H1 (cell line): Measurements from ENCODE around the gene POLL.

Experiments used
- CHD1 ChIP-seq: IDR thresholded peaks from 2 replicates; pipeline ENCODE4 v1.6.1; 2012; ENCODE audit warnings: low read depth, low read length, improper control_type of control experiment
- CTCF ChIP-seq, 3 experiments: IDR thresholded peaks; 1 replicate in 2 of 3; 2 replicates in 1 of 3; pipeline versions ENCODE4 v1.5.1 to v1.6.1; 2011; ENCODE audit warnings: low read length in 3 of 3, mild to moderate bottlenecking in 3 of 3, inconsistent platforms in 2 of 3, low read depth in 1 of 3, moderate library complexity in 1 of 3; ENCODE audit not compliant: insufficient read depth in 1 of 3; ENCODE audit errors: control extremely low read depth in 1 of 3
- SIN3A ChIP-seq, 2 experiments: IDR thresholded peaks in 1 of 2; conservative IDR thresholded peaks in 1 of 2; 2 replicates each; pipeline ENCODE4 v1.6.1; 2011 to 2012; ENCODE audit warnings: low read length in 2 of 2, improper control_type of control experiment in 1 of 2, low read depth in 1 of 2, mild to moderate bottlenecking in 1 of 2
- TAF7 ChIP-seq: optimal IDR thresholded peaks from 2 replicates; pipeline ENCODE3; 2011; ENCODE audit warnings: low read depth, mild to moderate bottlenecking, inconsistent platforms, low read length, moderate library complexity, borderline replicate concordance
- USF2 ChIP-seq: IDR thresholded peaks from 2 replicates; pipeline ENCODE4 v1.6.1; 2011; ENCODE audit warnings: low read length, improper control_type of control experiment

GRCh38 chr10:101563007-101563406 is 25.1 kb downstream of the POLL start:
- TF ChIP-seq SIN3A (conservative IDR thresholded peaks at IDR 0.05 in 1 of 2, IDR thresholded peaks at IDR 0.05 in 1 of 2; ENCODE audit: low read depth in 1 of 2, low read length in 2 of 2) (no peak), CHD1 (no peak), CTCF (IDR thresholded peaks at IDR 0.05; ENCODE audit: control extremely low read depth in 1 of 3, insufficient read depth in 1 of 3, low read depth in 1 of 3, low read length in 3 of 3) (no peak), TAF7 (no peak), USF2 (no peak)
